ENCODE measurements around the gene ACVR1B.
A peak's percentile ranks its signal among the peaks of the same experiment; 100 is the strongest.

The ACVR1B gene

DNA sequence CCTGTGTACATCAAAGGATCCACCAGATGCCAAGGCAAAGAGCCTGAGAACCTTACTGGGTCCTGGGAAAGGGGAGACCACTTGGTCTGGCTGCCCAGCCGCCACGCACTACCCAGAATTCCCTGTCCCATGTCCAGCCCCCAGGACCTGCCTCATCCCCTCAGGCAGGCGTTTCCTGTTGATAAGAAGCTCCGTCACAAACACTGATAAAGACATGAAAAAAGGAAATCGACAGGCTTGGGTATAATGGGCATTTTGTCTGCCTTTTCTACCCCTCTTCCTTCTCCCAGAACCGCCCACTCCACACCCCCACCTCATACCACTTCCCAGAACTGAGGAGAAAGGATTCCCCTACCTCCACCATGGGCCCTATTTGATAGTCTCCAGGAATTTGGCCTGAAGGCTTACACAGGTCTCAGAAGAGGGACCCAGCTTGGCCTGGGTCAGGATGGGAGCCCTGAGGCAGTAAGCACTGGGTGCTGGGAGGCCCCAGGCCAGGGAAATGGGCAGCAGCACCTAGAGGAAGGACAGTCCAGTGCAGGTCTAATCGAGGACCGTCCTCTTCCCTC lies 25.4 kb upstream of the ACVR1B start:
- no peak for ATAC-seq (ENCODE audit: low read depth)
- TF ChIP-seq, protein P1, sequence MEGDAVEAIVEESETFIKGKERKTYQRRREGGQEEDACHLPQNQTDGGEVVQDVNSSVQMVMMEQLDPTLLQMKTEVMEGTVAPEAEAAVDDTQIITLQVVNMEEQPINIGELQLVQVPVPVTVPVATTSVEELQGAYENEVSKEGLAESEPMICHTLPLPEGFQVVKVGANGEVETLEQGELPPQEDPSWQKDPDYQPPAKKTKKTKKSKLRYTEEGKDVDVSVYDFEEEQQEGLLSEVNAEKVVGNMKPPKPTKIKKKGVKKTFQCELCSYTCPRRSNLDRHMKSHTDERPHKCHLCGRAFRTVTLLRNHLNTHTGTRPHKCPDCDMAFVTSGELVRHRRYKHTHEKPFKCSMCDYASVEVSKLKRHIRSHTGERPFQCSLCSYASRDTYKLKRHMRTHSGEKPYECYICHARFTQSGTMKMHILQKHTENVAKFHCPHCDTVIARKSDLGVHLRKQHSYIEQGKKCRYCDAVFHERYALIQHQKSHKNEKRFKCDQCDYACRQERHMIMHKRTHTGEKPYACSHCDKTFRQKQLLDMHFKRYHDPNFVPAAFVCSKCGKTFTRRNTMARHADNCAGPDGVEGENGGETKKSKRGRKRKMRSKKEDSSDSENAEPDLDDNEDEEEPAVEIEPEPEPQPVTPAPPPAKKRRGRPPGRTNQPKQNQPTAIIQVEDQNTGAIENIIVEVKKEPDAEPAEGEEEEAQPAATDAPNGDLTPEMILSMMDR (IDR thresholded peaks at IDR 0.05; ENCODE audit: poor library complexity, severe bottlenecking) = no peak
- Histone ChIP-seq H3K27ac (ENCODE audit: poor library complexity, severe bottlenecking) (no peak overlapping the region), H3K9me3 (ENCODE audit: severe bottlenecking) (no peaks in the 10 kb centered on the region), H3K27me3 (ENCODE audit: insufficient read depth, poor library complexity, severe bottlenecking) (no peaks in the 10 kb centered on the region), H3K4me1 (ENCODE audit: insufficient read depth, poor library complexity, severe bottlenecking) (no peaks in the 10 kb centered on the region), H3K36me3 (ENCODE audit: low read depth) (no peaks in the 10 kb centered on the region), H3K4me3 (ENCODE audit: severe bottlenecking) (no peak overlapping the region)
- no peak for DNase-seq (ENCODE audit: low spot score)

GRCh38 chr12:51926718-51927117 lies 24.8 kb upstream of the ACVR1B start:
- no peak overlapping the region for H3K4me3 ChIP-seq (ENCODE audit: severe bottlenecking)
- no peak overlapping the region for H3K27ac ChIP-seq (ENCODE audit: poor library complexity, severe bottlenecking)
- DNase-seq (ENCODE audit: low spot score) = no peak
- TF ChIP-seq, protein P1 (IDR thresholded peaks at IDR 0.05; ENCODE audit: poor library complexity, severe bottlenecking) = peak; percentile 47
- H3K27me3 ChIP-seq (ENCODE audit: insufficient read depth, poor library complexity, severe bottlenecking) = no peaks in the 10 kb centered on the region
- H3K9me3 ChIP-seq (ENCODE audit: severe bottlenecking) = no peaks in the 10 kb centered on the region
- H3K36me3 ChIP-seq (ENCODE audit: low read depth) = no peaks in the 10 kb centered on the region
- no peaks in the 10 kb centered on the region for H3K4me1 ChIP-seq (ENCODE audit: insufficient read depth, poor library complexity, severe bottlenecking)
- peak; percentile 41; the same call in 1 of the 3 replicates for ATAC-seq (ENCODE audit: low read depth)

- ATAC-seq (ENCODE audit: low read depth) = no peak
- no peaks in the 10 kb centered on the region for H3K36me3 ChIP-seq (ENCODE audit: low read depth)
- H3K27ac ChIP-seq (ENCODE audit: poor library complexity, severe bottlenecking) = no peak overlapping the region
- H3K9me3 ChIP-seq (ENCODE audit: severe bottlenecking) = peaks cover 3% of the 10 kb centered on the region
- TF ChIP-seq, protein P1 (IDR thresholded peaks at IDR 0.05; ENCODE audit: poor library complexity, severe bottlenecking) = no peak
- H3K4me3 ChIP-seq (ENCODE audit: severe bottlenecking) = no peak overlapping the region
- no peaks in the 10 kb centered on the region for H3K27me3 ChIP-seq (ENCODE audit: insufficient read depth, poor library complexity, severe bottlenecking)
- no peaks in the 10 kb centered on the region for H3K4me1 ChIP-seq (ENCODE audit: insufficient read depth, poor library complexity, severe bottlenecking)
- no peak for DNase-seq (ENCODE audit: low spot score)
Measured at GRCh38 chr12:51932218-51933076, 19.1 kb upstream of the ACVR1B start.

GRCh38 chr12:51934080-51934479 lies 17.4 kb upstream of the ACVR1B start:
- no peaks in the 10 kb centered on the region for H3K36me3 ChIP-seq (ENCODE audit: low read depth)
- H3K4me3 ChIP-seq (ENCODE audit: severe bottlenecking) = no peak overlapping the region
- no peak for DNase-seq (ENCODE audit: low spot score)
- TF ChIP-seq, protein P1 (IDR thresholded peaks at IDR 0.05; ENCODE audit: poor library complexity, severe bottlenecking) = no peak
- ATAC-seq (ENCODE audit: low read depth) = no peak
- H3K9me3 ChIP-seq (ENCODE audit: severe bottlenecking) = peaks cover 3% of the 10 kb centered on the region
- H3K27ac ChIP-seq (ENCODE audit: poor library complexity, severe bottlenecking) = no peak overlapping the region
- H3K27me3 ChIP-seq (ENCODE audit: insufficient read depth, poor library complexity, severe bottlenecking) = no peaks in the 10 kb centered on the region
- no peaks in the 10 kb centered on the region for H3K4me1 ChIP-seq (ENCODE audit: insufficient read depth, poor library complexity, severe bottlenecking)

DNA sequence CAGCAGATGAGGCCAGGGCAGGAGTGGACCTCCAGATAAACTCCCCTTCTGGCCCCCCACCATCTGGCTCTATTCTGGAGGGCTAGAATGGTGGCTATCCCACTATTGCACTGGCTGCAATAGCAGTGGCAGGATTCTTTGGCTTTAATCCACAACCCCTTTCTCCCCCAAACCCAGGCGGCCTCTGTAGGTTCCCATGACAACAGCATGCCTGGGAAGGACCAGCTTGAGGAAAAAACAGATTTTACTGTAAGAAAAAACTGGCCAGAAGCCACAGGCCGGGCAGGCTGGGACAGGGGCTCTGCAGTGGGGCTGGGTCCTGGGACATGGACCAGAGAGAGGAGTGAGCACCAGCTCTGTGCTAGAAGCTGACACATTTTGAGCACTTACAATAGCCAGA lies 13.6 kb upstream of the ACVR1B start:
- DNase-seq (ENCODE audit: low spot score) = no peak
- H3K4me3 ChIP-seq (ENCODE audit: severe bottlenecking) = no peak overlapping the region

More for the DNA sequence above, 13.6 kb upstream of the ACVR1B start:
- no peak for ATAC-seq (ENCODE audit: low read depth)
- Histone ChIP-seq H3K27me3 (ENCODE audit: insufficient read depth, poor library complexity, severe bottlenecking) (no peaks in the 10 kb centered on the region), H3K9me3 (ENCODE audit: severe bottlenecking) (no peaks in the 10 kb centered on the region), H3K36me3 (ENCODE audit: low read depth) (no peaks in the 10 kb centered on the region), H3K27ac (ENCODE audit: poor library complexity, severe bottlenecking) (no peak overlapping the region), H3K4me1 (ENCODE audit: insufficient read depth, poor library complexity, severe bottlenecking) (peaks cover 7% of the 10 kb centered on the region)
- TF ChIP-seq, protein P1 (IDR thresholded peaks at IDR 0.05; ENCODE audit: poor library complexity, severe bottlenecking) = no peak
